Measurements from ENCODE around the gene PRR3. TPM values are rescaled to one million over a fixed set of nuclear protein-coding genes. Genes with fewer than 3 reads are reported as not detected.
A peak's percentile ranks its signal among the peaks of the same experiment; 100 is the strongest.
"Not testable (repeated sequence)": the region's sequence is repeated elsewhere in the genome, so short reads cannot be mapped to it uniquely, and the experiment has no call there.

PRR3 gene
- total RNA-seq, 4 donors from 2014 or later = 4.5 to 14.0 (median 8.5) TPM

GRCh38 chr6:30520522-30520921 is 36.6 kb upstream of the PRR3 start:
- 54 to 61% methylated on average over 6 of the region's 6 CpGs for WGBS, 2 donors
- TF ChIP-seq CTCF (IDR thresholded peaks at IDR 0.05) (no peak), POLR2A (IDR thresholded peaks at IDR 0.05) (no peak)
- intact Hi-C loops (cut with DNase I; ENCODE audit: low total_unique reads) = no loop called here
- DNase-seq (ENCODE audit: low spot score in 2 of 2) = no peak
- H3K4me3 ChIP-seq (ENCODE audit: low read depth, poor library complexity, severe bottlenecking) = no peak overlapping the region

GRCh38 chr6:30521082-30521481 is 36.0 kb upstream of the PRR3 start:
- H3K4me3 ChIP-seq (ENCODE audit: low read depth, poor library complexity, severe bottlenecking); intact Hi-C loops (cut with DNase I; ENCODE audit: low total_unique reads): not testable (repeated sequence)
- DNase-seq (ENCODE audit: low spot score in 2 of 2) = peak in 1 of 2 donors; percentile 49
- WGBS, 2 donors = 35 to 59% methylated on average over 6 to 7 of the region's 7 CpGs

- H3K4me3 ChIP-seq (ENCODE audit: low read depth, poor library complexity, severe bottlenecking); intact Hi-C loops (cut with DNase I; ENCODE audit: low total_unique reads); DNase-seq (ENCODE audit: low spot score in 2 of 2): not testable (repeated sequence)
- 70 to 74% methylated on average over 5 of the region's 5 CpGs for WGBS, 2 donors
Observed at GRCh38 chr6:30521952-30522351, 35.1 kb upstream of the PRR3 start.

GRCh38 chr6:30526444-30526843 is 30.7 kb upstream of the PRR3 start:
- H3K4me3 ChIP-seq (ENCODE audit: low read depth, poor library complexity, severe bottlenecking); intact Hi-C loops (cut with DNase I; ENCODE audit: low total_unique reads); DNase-seq (ENCODE audit: low spot score in 2 of 2): not testable (repeated sequence)
- 95 to 100% methylated on average over 3 of the region's 3 CpGs for WGBS, 2 donors

GRCh38 chr6:30529349-30529875 is 27.7 kb upstream of the PRR3 start:
- H3K4me3 ChIP-seq (ENCODE audit: low read depth, poor library complexity, severe bottlenecking); intact Hi-C loops (cut with DNase I; ENCODE audit: low total_unique reads); DNase-seq (ENCODE audit: low spot score in 2 of 2): not testable (repeated sequence)
- WGBS, 2 donors = 86 to 88% methylated on average over 17 of the region's 17 CpGs

GRCh38 chr6:30530014-30530413 is 27.1 kb upstream of the PRR3 start:
- no peak overlapping the region for H3K4me3 ChIP-seq (ENCODE audit: low read depth, poor library complexity, severe bottlenecking)
- no peak for DNase-seq (ENCODE audit: low spot score in 2 of 2)
- intact Hi-C loops (cut with DNase I; ENCODE audit: low total_unique reads) = no loop called here
- no peak for TF ChIP-seq CTCF (IDR thresholded peaks at IDR 0.05)
- no peak for TF ChIP-seq POLR2A (IDR thresholded peaks at IDR 0.05)
- WGBS, 2 donors = 67 to 75% methylated on average over 2 of the region's 2 CpGs

GRCh38 chr6:30533460-30534294 is 23.4 kb upstream of the PRR3 start:
- DNase-seq (ENCODE audit: low spot score in 2 of 2) = no peak
- no peak for TF ChIP-seq CTCF (IDR thresholded peaks at IDR 0.05)
- TF ChIP-seq POLR2A (IDR thresholded peaks at IDR 0.05) = no peak
- intact Hi-C loops (cut with DNase I; ENCODE audit: low total_unique reads) = no loop called here
- no peak overlapping the region for H3K4me3 ChIP-seq (ENCODE audit: low read depth, poor library complexity, severe bottlenecking)
- 80 to 83% methylated on average over 15 of the region's 15 CpGs for WGBS, 2 donors

- TF ChIP-seq CTCF (IDR thresholded peaks at IDR 0.05) (no peak), POLR2A (IDR thresholded peaks at IDR 0.05) (no peak)
- intact Hi-C loops (cut with DNase I; ENCODE audit: low total_unique reads) = no loop called here
- 85% methylated on average over 3 of the region's 3 CpGs for WGBS, 2 donors
- DNase-seq (ENCODE audit: low spot score in 2 of 2) = no peak
- no peak overlapping the region for H3K4me3 ChIP-seq (ENCODE audit: low read depth, poor library complexity, severe bottlenecking)
Observed at GRCh38 chr6:30537931-30538330, 19.2 kb upstream of the PRR3 start.
